Panc1 (cell line): ENCODE measurements around the gene RAI1. TPM values are rescaled to one million over a fixed set of nuclear protein-coding genes. Genes with fewer than 3 reads are reported as not detected.

ENCODE experiments used
- ATAC-seq: fragments of 200-7000 bp; cut with Tn5 transposase; 2 replicates; pipeline ENCODE4 v1.9.1; 2020; ENCODE audit warnings: mild to moderate bottlenecking, moderate library complexity
- BruUV-seq: library from RNA; stranded (reverse); fragments of 400-500 nt; replicated peaks from 2 replicates; lab custom pipeline; 2021; lab: Mats Ljungman, UMichigan
- CTCF ChIA-PET: fragments of 300-600 bp; sonication (Branson Sonifier 250); formaldehyde crosslinking; loops from one replicate; lab custom pipeline; 2022; ENCODE audit warnings: antibody characterized with exemption; lab: Charles Lee
- POLR2A ChIA-PET: fragments of 300-600 bp; sonication (Branson Sonifier 250); formaldehyde crosslinking; loops from one replicate; lab custom pipeline; 2022; ENCODE audit warnings: antibody characterized with exemption; lab: Charles Lee
- DNase-seq: peaks from one replicate; pipeline ENCODE4 v3.0.0-alpha.2; 2010; ENCODE audit warnings: low read depth, low spot score
- H3K27ac ChIP-seq: 2 replicates; pipeline ENCODE4 v1.5.1; 2011; ENCODE audit warnings: mild to moderate bottlenecking, low read length, inconsistent platforms
- H3K27me3 ChIP-seq: fragments of 200-500 bp; sonication (Bioruptor generic); 2 replicates; pipeline ENCODE4 v1.6.0; 2014; ENCODE audit warnings: low read length, inconsistent platforms; ENCODE audit not compliant: control insufficient read depth, insufficient read depth
- H3K36me3 ChIP-seq: fragments of 200-500 bp; sonication (Bioruptor generic); 2 replicates; pipeline ENCODE4 v1.5.1; 2014; ENCODE audit warnings: inconsistent platforms, mild to moderate bottlenecking, low read length, moderate library complexity; ENCODE audit not compliant: control insufficient read depth, insufficient read depth
- H3K4me1 ChIP-seq: 2 replicates; pipeline ENCODE4 v1.5.1; 2011; ENCODE audit warnings: inconsistent platforms, mild to moderate bottlenecking, low read length, moderate library complexity; ENCODE audit not compliant: control insufficient read depth, insufficient read depth
- H3K4me3 ChIP-seq, 2 experiments: 2 replicates each; pipeline ENCODE4 v1.5.1; 2011 to 2012; ENCODE audit warnings: low read depth in 2 of 2, low read length in 2 of 2, mild to moderate bottlenecking in 2 of 2, inconsistent platforms in 1 of 2, moderate library complexity in 1 of 2
- H3K9me3 ChIP-seq: fragments of 200-500 bp; sonication (Bioruptor generic); 2 replicates; pipeline ENCODE4 v1.5.1; 2014; ENCODE audit warnings: low read depth, mild to moderate bottlenecking, inconsistent platforms, low read length, moderate library complexity; ENCODE audit not compliant: control insufficient read depth, insufficient read depth
- POLR2AphosphoS5 ChIP-seq: IDR thresholded peaks from 2 replicates; pipeline ENCODE4 v1.6.1; 2012; ENCODE audit warnings: mild to moderate bottlenecking, low read depth, low read length, moderate library complexity
- SIN3A ChIP-seq: IDR thresholded peaks from 2 replicates; pipeline ENCODE4 v1.6.1; 2012; ENCODE audit warnings: low read depth, mild to moderate bottlenecking, low read length, moderate library complexity, borderline replicate concordance; ENCODE audit not compliant: insufficient read depth
- TCF7L2 ChIP-seq: IDR thresholded peaks from 2 replicates; pipeline ENCODE4 v1.6.1; 2011; ENCODE audit warnings: mild to moderate bottlenecking, low read depth, low read length, inconsistent platforms
- in situ Hi-C: cut with HindIII; loops from 2 replicates; pipeline ENCODE4 v1.10.0; 2016; ENCODE audit warnings: low sequenced_read_pairs, low pct_unique_long_range_greater_than_20kb
- intact Hi-C: fragments of 100-400 bp; cut with micrococcal nuclease; formaldehyde crosslinking; loops from one replicate; pipeline ENCODE4 v1.10.0; 2022; ENCODE audit not compliant: unreplicated experiment
- total RNA-seq: library from RNA; stranded (reverse); gene quantifications from one replicate; pipeline ENCODE4 v1.2.1, GENCODE V29; 2021; ENCODE audit not compliant: unreplicated experiment
- TF ChIP-seq, protein P1 (sequence below): fragments of 450-650 bp; IDR thresholded peaks from 2 replicates; pipeline ENCODE4 v1.5.1; 2017; ENCODE audit warnings: mild to moderate bottlenecking
- TF ChIP-seq, protein P2 (sequence below), 2 experiments: IDR thresholded peaks; 2 replicates each; pipeline ENCODE4 v1.6.1; 2011 to 2012; ENCODE audit warnings: low read depth in 2 of 2, control low read depth in 1 of 2, low read length in 1 of 2, mild to moderate bottlenecking in 1 of 2, moderate library complexity in 1 of 2; ENCODE audit not compliant: insufficient read depth in 1 of 2

RAI1 gene
- total RNA-seq, 1 experiment from 2014 or later = 51.0 TPM

DNA sequence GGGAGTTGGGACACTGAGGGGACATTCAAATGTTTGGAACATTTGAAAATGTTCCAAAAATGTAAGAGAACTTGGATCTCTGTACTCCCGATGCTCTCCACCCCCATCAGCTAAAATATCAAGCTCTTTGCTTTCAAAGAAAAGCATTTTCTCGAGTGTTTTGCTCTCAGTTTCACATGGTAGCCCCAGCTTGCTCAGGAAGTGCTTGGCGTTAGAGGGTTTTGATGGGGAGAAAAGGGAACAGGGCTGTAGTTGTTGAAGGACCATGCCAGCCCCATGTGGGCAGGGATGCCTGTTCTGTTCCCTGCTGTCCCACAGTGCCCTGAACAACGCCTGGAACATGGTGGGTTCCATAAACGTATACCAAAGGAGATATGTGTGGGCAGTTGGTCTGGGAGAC lies 37.0 kb downstream of the RAI1 start:
- ATAC-seq (no peak), DNase-seq (no peak)
- TF ChIP-seq, protein P1, sequence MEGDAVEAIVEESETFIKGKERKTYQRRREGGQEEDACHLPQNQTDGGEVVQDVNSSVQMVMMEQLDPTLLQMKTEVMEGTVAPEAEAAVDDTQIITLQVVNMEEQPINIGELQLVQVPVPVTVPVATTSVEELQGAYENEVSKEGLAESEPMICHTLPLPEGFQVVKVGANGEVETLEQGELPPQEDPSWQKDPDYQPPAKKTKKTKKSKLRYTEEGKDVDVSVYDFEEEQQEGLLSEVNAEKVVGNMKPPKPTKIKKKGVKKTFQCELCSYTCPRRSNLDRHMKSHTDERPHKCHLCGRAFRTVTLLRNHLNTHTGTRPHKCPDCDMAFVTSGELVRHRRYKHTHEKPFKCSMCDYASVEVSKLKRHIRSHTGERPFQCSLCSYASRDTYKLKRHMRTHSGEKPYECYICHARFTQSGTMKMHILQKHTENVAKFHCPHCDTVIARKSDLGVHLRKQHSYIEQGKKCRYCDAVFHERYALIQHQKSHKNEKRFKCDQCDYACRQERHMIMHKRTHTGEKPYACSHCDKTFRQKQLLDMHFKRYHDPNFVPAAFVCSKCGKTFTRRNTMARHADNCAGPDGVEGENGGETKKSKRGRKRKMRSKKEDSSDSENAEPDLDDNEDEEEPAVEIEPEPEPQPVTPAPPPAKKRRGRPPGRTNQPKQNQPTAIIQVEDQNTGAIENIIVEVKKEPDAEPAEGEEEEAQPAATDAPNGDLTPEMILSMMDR = no peak
- TF ChIP-seq POLR2AphosphoS5 = no peak
- TF ChIP-seq SIN3A = no peak
- TF ChIP-seq TCF7L2 = no peak
- TF ChIP-seq, protein P2, sequence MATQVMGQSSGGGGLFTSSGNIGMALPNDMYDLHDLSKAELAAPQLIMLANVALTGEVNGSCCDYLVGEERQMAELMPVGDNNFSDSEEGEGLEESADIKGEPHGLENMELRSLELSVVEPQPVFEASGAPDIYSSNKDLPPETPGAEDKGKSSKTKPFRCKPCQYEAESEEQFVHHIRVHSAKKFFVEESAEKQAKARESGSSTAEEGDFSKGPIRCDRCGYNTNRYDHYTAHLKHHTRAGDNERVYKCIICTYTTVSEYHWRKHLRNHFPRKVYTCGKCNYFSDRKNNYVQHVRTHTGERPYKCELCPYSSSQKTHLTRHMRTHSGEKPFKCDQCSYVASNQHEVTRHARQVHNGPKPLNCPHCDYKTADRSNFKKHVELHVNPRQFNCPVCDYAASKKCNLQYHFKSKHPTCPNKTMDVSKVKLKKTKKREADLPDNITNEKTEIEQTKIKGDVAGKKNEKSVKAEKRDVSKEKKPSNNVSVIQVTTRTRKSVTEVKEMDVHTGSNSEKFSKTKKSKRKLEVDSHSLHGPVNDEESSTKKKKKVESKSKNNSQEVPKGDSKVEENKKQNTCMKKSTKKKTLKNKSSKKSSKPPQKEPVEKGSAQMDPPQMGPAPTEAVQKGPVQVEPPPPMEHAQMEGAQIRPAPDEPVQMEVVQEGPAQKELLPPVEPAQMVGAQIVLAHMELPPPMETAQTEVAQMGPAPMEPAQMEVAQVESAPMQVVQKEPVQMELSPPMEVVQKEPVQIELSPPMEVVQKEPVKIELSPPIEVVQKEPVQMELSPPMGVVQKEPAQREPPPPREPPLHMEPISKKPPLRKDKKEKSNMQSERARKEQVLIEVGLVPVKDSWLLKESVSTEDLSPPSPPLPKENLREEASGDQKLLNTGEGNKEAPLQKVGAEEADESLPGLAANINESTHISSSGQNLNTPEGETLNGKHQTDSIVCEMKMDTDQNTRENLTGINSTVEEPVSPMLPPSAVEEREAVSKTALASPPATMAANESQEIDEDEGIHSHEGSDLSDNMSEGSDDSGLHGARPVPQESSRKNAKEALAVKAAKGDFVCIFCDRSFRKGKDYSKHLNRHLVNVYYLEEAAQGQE (IDR thresholded peaks at IDR 0.05; ENCODE audit: insufficient read depth in 1 of 2, low read depth in 2 of 2, low read length in 1 of 2) = no peak
- no peak overlapping the region for H3K4me3 ChIP-seq
- no peaks in the 10 kb centered on the region for H3K27me3 ChIP-seq
- BruUV-seq = no TSS peak
- POLR2A ChIA-PET = no interaction called here
- in situ Hi-C loops (no loop called here), intact Hi-C loops (no loop called here)
- H3K9me3 ChIP-seq = no peaks in the 10 kb centered on the region
- H3K4me1 ChIP-seq = peaks cover 70% of the 10 kb centered on the region
- no peaks in the 10 kb centered on the region for H3K36me3 ChIP-seq
- CTCF ChIA-PET = no interaction called here
- no peak overlapping the region for H3K27ac ChIP-seq

DNA sequence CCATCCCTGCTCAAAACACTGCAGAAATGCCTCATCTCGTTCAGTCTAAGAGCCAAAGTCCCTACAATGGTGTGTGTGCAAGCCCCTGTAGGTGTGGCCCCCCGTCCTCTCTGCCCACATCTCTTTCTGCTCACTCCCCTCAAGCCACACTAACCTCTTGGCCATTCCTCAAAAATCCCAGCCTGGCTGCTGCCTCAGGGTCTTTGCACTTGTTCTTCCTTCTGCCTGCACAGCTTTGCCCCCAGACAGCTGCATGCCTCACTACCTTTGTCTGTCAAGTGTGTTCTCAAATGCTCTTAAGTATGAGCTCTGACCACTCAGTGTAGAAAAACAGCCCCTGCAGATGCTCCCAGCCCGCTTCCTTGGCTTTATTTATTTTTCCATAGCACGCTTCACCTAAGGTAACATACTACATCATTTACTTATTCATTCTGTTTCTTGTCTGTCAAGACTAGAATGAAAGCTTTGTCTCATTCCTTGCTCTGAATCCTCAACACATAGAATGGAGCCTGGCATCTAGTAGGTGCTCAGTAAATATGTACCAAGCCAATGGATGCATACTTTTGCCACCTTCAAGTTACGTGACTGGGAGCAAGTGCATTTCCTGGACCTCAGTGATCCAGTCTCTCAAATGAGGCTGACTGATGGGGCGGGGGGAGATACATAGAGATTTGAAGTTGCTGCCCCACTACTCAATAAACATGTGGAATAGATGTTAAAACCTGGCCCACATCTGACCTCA lies 38.1 kb downstream of the RAI1 start:
- no peaks in the 10 kb centered on the region for H3K9me3 ChIP-seq
- H3K4me3 ChIP-seq = no peak overlapping the region
- ATAC-seq = no peak
- CTCF ChIA-PET = no interaction called here
- no peak for DNase-seq
- peaks cover 62% of the 10 kb centered on the region for H3K4me1 ChIP-seq
- H3K27me3 ChIP-seq = no peaks in the 10 kb centered on the region
- intact Hi-C loops (no loop called here), in situ Hi-C loops (no loop called here)
- no TSS peak for BruUV-seq
- TF ChIP-seq SIN3A (no peak), POLR2AphosphoS5 (no peak), TCF7L2 (no peak)
- TF ChIP-seq, protein P2 (IDR thresholded peaks at IDR 0.05; ENCODE audit: insufficient read depth in 1 of 2, low read depth in 2 of 2, low read length in 1 of 2) = no peak
- TF ChIP-seq, protein P1 = no peak
- POLR2A ChIA-PET = no interaction called here
- no peaks in the 10 kb centered on the region for H3K36me3 ChIP-seq
- no peak overlapping the region for H3K27ac ChIP-seq
